SH-SY5Y (cell line): ENCODE measurements around the gene PCNA.

Experiments used
- GATA2 ChIP-seq: IDR thresholded peaks from 2 replicates; pipeline ENCODE4 v1.6.1; 2011; ENCODE audit warnings: mild to moderate bottlenecking, low read depth, low read length
- GATA3 ChIP-seq: IDR thresholded peaks from 2 replicates; pipeline ENCODE4 v1.6.1; 2011; ENCODE audit warnings: low read depth, mild to moderate bottlenecking, low read length, moderate library complexity

GRCh38 chr20:5091902-5092301 is 27.9 kb downstream of the PCNA start:
- no peak for TF ChIP-seq GATA3
- no peak for TF ChIP-seq GATA2
